Left lung (tissue), 10 donors: ENCODE measurements around the gene CPM. TPM values are rescaled to one million over a fixed set of nuclear protein-coding genes. Genes with fewer than 3 reads are reported as not detected.
A peak's percentile ranks its signal among the peaks of the same experiment; 100 is the strongest.

ENCODE experiments used
- ATAC-seq: fragments of 200-7000 bp; cut with Tn5 transposase; one replicate; pipeline ENCODE4 v1.9.1; 2020; ENCODE audit warnings: moderate library complexity
- DNase-seq, 4 donors: peaks; one replicate each; pipeline ENCODE4 v3.0.0-alpha.2; 2013 to 2020
- H3K27ac ChIP-seq, 2 donors: fragments of 200-600 bp; sonication (generic) in 1 of 2; one replicate each; pipeline versions ENCODE4 v1.5.0 to v1.8.0; 2020 to 2021
- H3K27me3 ChIP-seq, 2 donors: fragments of 200-600 bp; sonication (generic) in 1 of 2; one replicate each; pipeline versions ENCODE4 v1.5.0 to v1.8.0; 2020 to 2021
- H3K36me3 ChIP-seq, 2 donors: fragments of 200-600 bp; sonication (generic) in 1 of 2; one replicate each; pipeline versions ENCODE4 v1.5.0 to v1.8.0; 2020 to 2021
- H3K4me1 ChIP-seq, 2 donors: fragments of 200-600 bp; one replicate each; pipeline ENCODE4 v1.8.0; 2021
- H3K4me3 ChIP-seq, 2 donors: fragments of 200-600 bp; sonication (generic) in 1 of 2; one replicate each; pipeline versions ENCODE4 v1.5.0 to v1.8.0; 2020 to 2021; ENCODE audit warnings: mild to moderate bottlenecking in 1 of 2
- H3K9me3 ChIP-seq, 2 donors: fragments of 200-600 bp; sonication (generic) in 1 of 2; one replicate each; pipeline versions ENCODE4 v1.5.0 to v1.8.0; 2020 to 2021
- CTCF ChIP-seq, 2 donors: fragments of 200-600 bp; sonication (generic) in 1 of 2; IDR thresholded peaks; one replicate each; pipeline versions ENCODE4 v1.5.0 to v1.8.0; 2021; ENCODE audit warnings: antibody characterized with exemption in 2 of 2
- intact Hi-C, 2 donors: fragments of 100-400 bp; cut with DNase I; formaldehyde crosslinking; loops; one replicate each; pipeline versions ENCODE4 v1.11.2 to v1.14.2; 2022
- polyA plus RNA-seq, 6 donors: library from polyadenylated mRNA; unstranded; fragments of 120-200 nt; gene quantifications; one replicate each; pipeline ENCODE4 v1.2.1, GENCODE V29; 2013; ENCODE audit not compliant: insufficient read length in 6 of 6
- total RNA-seq, 2 donors: library from RNA; stranded (reverse); fragmentation: NEBNext Ultra II Directional; extraction: Animal tissue kit (Norgen Biotek cat#: 25700); gene quantifications; one replicate each; pipeline ENCODE4 v1.2.1, GENCODE V29; 2021
- donor health status: DM: no; HTN: yes; CAD: no.
- donor health status: DM: no; HTN: no; CAD: no.

The CPM gene
- total and polyA plus RNA-seq, 8 donors: 180 to 708 (median 336) TPM

DNA sequence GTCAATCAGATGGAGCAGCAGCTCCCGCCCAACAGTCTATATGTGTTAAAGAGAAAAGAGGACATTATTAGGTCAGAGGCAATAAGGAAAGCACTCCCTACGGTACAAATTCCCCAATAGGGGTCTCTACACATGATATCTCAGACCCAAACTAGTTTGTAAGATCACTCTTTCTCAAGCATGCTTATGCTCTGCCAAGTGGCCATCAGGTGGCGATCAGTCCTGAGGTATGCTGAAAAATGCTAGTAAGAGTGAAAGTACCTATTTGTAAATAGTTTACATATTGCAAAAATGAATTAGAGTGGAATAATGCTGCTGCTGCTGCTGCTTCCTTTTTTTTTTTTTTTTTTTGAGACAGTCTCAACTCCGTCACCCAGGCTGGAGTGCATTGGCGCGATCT is 61.0 kb downstream of the CPM start:
- intact Hi-C loops: no loop called here
- ATAC-seq (peak; percentile 14), DNase-seq (no peak)
- Histone ChIP-seq H3K9me3 (no peaks in the 10 kb centered on the region), H3K4me3 (no peak overlapping the region), H3K27me3 (no peaks in the 10 kb centered on the region), H3K27ac (no peak overlapping the region), H3K36me3 (peaks cover 4 to 49% of the 10 kb centered on the region in 2 donors), H3K4me1 (no peaks in the 10 kb centered on the region)
- TF ChIP-seq CTCF (IDR thresholded peaks at IDR 0.05): no peak

- H3K36me3 ChIP-seq: peaks cover 4 to 54% of the 10 kb centered on the region in 2 donors
- no peak for TF ChIP-seq CTCF (IDR thresholded peaks at IDR 0.05)
- no peaks in the 10 kb centered on the region for H3K9me3 ChIP-seq
- intact Hi-C loops: no loop called here
- no peak overlapping the region for H3K27ac ChIP-seq
- H3K27me3 ChIP-seq: no peaks in the 10 kb centered on the region
- no peak for DNase-seq
- no peak for ATAC-seq
- no peak overlapping the region for H3K4me3 ChIP-seq
- no peaks in the 10 kb centered on the region for H3K4me1 ChIP-seq
Measured at GRCh38 chr12:68871396-68871795, 61.6 kb downstream of the CPM start.

GRCh38 chr12:68870443-68870842 is 62.5 kb downstream of the CPM start:
- no peak for TF ChIP-seq CTCF (IDR thresholded peaks at IDR 0.05)
- Histone ChIP-seq H3K9me3 (no peaks in the 10 kb centered on the region), H3K4me1 (no peaks in the 10 kb centered on the region), H3K27ac (no peak overlapping the region), H3K4me3 (no peak overlapping the region), H3K36me3 (peaks cover 4 to 63% of the 10 kb centered on the region in 2 donors), H3K27me3 (no peaks in the 10 kb centered on the region)
- ATAC-seq (no peak), DNase-seq (no peak)
- intact Hi-C loops: no loop called here

DNA sequence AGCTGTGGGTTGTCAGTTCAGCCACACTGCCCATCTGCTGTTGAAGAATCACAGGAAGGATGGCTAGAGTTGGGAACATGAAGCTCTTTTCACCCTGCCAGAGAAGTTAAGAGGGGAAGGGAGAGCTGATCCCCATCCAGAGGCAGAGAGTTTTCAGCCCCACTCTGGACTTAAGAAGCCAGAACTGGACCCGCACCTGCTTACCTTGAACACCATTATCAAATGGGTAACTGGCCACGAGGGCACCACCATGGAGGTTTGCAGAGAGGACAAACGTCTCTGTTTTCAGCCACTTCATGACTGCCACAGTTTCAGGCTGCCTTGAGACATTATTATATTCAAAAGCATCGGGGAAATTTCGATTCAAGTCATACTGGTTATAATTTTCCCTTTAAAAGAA is 63.0 kb downstream of the CPM start:
- ATAC-seq: no peak
- Histone ChIP-seq H3K27me3 (no peaks in the 10 kb centered on the region), H3K4me3 (no peak overlapping the region), H3K4me1 (no peaks in the 10 kb centered on the region), H3K9me3 (no peaks in the 10 kb centered on the region), H3K36me3 (peaks cover 4 to 63% of the 10 kb centered on the region in 2 donors), H3K27ac (no peak overlapping the region)
- DNase-seq: no peak
- no peak for TF ChIP-seq CTCF (IDR thresholded peaks at IDR 0.05)
- intact Hi-C loops: no loop called here

DNA sequence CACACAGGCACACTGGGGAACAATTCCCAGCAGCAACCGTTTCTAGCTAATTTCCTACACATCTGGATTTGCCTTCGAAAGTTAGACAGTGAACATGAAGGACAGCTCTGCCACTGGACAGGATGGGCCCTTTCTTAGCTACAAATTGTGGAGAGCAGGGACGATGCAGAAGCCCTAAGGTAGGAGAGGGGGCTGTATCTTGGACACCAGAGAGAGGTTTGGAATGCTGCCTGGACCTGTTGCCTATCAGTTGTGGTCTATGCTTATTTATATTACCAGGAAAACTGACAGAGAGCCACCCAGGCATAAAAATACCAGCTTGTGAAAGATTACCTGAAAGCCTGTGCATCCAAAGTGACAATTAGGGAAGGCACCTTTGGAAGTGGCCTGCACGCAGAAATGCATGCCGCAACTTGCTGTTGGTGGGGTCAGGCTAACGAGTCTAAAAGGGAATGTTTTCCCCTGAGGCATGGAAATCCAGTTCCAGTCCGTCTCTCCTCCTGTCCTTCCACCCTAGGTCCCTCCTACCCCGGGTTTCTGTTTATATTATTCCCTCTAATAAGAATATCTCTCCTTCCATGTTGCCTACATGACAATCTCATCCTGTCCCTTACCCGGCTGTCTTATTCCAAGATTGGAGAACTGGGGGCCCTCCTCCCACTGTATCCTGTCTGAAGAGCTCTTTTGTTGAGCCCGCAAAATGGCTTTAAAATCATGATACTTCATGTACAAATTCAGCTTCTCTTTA is 64.8 kb downstream of the CPM start:
- DNase-seq: no peak
- Histone ChIP-seq H3K4me1 (peaks cover 0 to 5% of the 10 kb centered on the region in 2 donors), H3K27me3 (no peaks in the 10 kb centered on the region), H3K27ac (no peak overlapping the region), H3K4me3 (no peak overlapping the region), H3K36me3 (peaks cover 4 to 79% of the 10 kb centered on the region in 2 donors), H3K9me3 (no peaks in the 10 kb centered on the region)
- no peak for ATAC-seq
- intact Hi-C loops: loop anchor here in 1 of 2 donors (10.0 kb wide), 1 partner anchor 197 kb away; no protein-coding TSS in a partner anchor
- no peak for TF ChIP-seq CTCF (IDR thresholded peaks at IDR 0.05)
